HG02759 (cell line): ENCODE results near the gene INTS6L.
A peak's percentile ranks its signal among the peaks of the same experiment; 100 is the strongest.
"Not testable (repeated sequence)": the region's sequence is repeated elsewhere in the genome, so short reads cannot be mapped to it uniquely, and the experiment has no call there.

Experiments used
- ATAC-seq: cut with Tn5 transposase; IDR thresholded peaks from one replicate; pipeline ENCODE4 v1.9.1; 2021; ENCODE audit warnings: mild to moderate bottlenecking, moderate library complexity; ENCODE audit not compliant: unreplicated experiment

INTS6L gene

GRCh38 chrX:135522878-135523693 is 2.6 kb downstream of the INTS6L start:
- ATAC-seq = no peak

GRCh38 chrX:135528254-135528653 is 7.8 kb downstream of the INTS6L start:
- ATAC-seq = no peak

GRCh38 chrX:135528756-135529155 is 8.3 kb downstream of the INTS6L start:
- no peak for ATAC-seq

GRCh38 chrX:135530097-135530496 is 9.6 kb downstream of the INTS6L start:
- no peak for ATAC-seq

- no peak for ATAC-seq
These were observed 11.4 kb downstream of the INTS6L start for GRCh38 chrX:135531813-135532212.

GRCh38 chrX:135535077-135535940 is 14.8 kb downstream of the INTS6L start:
- ATAC-seq = no peak

- ATAC-seq = peak; percentile 54
These were observed 16.4 kb downstream of the INTS6L start for GRCh38 chrX:135536877-135537276.

- no peak for ATAC-seq
These were observed 20.9 kb downstream of the INTS6L start for GRCh38 chrX:135541351-135541750.

GRCh38 chrX:135543172-135543571 is 22.7 kb downstream of the INTS6L start:
- ATAC-seq = no peak

GRCh38 chrX:135543924-135544323 is 23.5 kb downstream of the INTS6L start:
- ATAC-seq = peak; percentile 31

GRCh38 chrX:135544338-135544948 is 24.0 kb downstream of the INTS6L start:
- peak; percentile 49 for ATAC-seq

GRCh38 chrX:135547767-135548166 is 27.3 kb downstream of the INTS6L start:
- no peak for ATAC-seq

- ATAC-seq = no peak
These were observed 29.1 kb downstream of the INTS6L start for GRCh38 chrX:135549519-135549918.

- no peak for ATAC-seq
These were observed 35.6 kb downstream of the INTS6L start for GRCh38 chrX:135556055-135556454.

- no peak for ATAC-seq
These were observed 36.9 kb downstream of the INTS6L start for GRCh38 chrX:135557344-135557743.

GRCh38 chrX:135572436-135572835 is 52.0 kb downstream of the INTS6L start:
- ATAC-seq = no peak

- no peak for ATAC-seq
These were observed 61.0 kb downstream of the INTS6L start for GRCh38 chrX:135581496-135581895.

- ATAC-seq = no peak
These were observed 64.7 kb downstream of the INTS6L start for GRCh38 chrX:135585153-135585552.

GRCh38 chrX:135591871-135592270 is 71.4 kb downstream of the INTS6L start:
- no peak for ATAC-seq

GRCh38 chrX:135594049-135594448 is 73.6 kb downstream of the INTS6L start:
- ATAC-seq = not testable (repeated sequence)

- not testable (repeated sequence) for ATAC-seq
These were observed 74.0 kb downstream of the INTS6L start for GRCh38 chrX:135594453-135594852.
